ENCODE measurements around the gene PTGES3.
"Not testable (repeated sequence)": the region's sequence is repeated elsewhere in the genome, so short reads cannot be mapped to it uniquely, and the experiment has no call there.

The PTGES3 gene

DNA sequence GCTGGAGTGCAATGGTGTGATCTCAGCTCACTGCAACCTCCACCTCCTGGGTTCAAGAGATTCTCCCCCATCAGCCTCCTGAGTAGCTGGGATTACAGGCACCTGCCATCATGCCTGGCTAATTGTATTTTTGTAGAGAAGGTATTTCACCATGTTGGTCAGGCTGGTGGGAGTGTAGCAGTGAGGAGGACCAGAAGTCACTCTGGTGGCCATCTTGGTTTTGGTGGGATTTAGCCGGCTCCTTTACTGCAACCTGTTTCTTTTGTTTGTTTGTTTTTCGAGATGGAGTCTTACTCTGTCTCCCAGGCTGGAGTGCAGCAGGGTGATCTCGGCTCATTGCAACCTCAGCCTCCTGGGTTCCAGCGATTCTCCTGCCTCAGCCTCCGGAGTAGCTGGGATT, 16.4 kb upstream of the PTGES3 start:
- DNase-seq = not testable (repeated sequence)

DNA sequence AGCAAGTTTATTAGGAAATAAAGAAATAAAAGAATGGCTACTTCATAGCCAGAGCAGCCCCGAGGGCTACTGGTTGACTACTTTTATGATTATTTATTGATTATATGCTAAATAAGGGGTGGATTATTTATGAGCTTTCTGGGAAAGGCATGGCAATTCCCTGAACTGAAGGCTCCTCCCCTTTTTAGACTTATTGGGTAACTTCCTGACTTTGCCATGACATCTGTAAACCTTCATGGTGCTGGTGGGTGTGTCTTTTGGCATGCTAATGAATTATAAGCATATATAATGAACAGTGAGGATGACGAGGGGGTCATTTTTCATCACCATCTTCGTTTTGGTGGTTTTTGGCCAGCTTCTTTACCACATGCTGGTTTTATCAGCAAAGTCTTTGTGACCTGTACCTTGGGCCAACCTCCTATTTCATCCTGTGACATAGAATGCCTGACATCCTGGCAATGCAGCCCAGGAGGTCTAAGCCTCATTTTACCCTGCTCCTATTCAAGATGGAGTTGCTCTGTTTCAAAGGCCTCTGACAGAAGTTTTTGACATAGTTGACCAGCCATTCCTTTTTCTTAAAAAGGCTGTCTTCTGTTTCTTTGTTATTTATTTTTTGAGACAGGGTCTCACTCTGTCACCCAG, 11.1 kb upstream of the PTGES3 start:
- no peak for DNase-seq

DNA sequence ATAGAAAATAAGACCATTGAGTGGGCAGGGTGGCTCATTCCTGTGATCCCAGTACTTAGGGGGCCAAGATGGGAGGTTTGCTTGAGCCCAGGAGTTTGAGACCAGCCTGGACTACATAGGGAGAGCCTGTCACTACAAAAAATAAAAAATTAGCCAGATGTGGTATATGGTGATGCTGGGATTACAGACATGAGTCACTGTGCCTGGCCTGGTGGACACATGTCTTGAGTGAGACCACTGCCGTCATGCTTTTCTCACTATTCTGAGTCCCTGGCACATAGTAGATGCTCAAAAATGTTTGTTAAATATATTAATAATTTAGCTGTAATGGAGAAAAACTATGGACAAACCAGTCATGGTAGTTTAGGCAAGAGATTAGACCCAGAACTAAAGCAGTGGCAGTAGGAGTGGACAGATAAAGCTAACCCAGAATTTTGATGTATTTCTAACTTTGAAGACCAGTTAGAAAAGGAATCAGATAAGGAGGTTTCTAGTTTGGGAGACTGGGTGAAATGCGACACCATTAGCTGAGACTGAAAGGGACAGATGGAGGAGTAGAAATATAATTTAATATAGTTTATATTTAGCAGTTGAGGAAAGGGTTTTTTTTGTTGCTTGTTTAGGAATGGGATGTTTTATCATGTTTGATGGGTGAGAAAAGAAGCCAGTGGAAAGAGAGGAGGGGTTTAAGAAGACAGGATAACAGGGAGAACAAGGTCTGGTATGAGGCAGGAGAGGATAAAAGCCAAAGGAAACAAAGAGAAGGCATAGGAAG, 7.4 kb upstream of the PTGES3 start:
- DNase-seq = no peak

DNA sequence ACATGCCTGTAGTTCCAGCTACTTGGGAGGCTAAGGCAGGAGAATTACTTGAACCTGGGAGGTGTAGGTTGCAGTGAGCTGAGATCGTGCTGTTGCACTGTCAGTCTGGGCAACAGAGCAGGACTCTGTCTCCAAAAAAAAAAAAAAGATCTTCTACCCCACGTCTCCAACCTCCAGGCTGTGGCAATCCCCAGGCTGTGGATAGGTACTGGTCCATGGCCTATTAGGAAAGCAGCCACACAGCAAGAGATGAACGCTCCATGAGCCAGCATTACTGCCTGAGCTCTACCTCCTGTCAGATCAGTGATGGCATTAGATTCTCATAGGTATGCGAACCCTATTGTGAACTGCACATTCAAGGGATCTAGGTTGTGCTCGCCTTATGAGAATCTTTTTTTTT, 6.1 kb upstream of the PTGES3 start:
- DNase-seq = no peak

DNA sequence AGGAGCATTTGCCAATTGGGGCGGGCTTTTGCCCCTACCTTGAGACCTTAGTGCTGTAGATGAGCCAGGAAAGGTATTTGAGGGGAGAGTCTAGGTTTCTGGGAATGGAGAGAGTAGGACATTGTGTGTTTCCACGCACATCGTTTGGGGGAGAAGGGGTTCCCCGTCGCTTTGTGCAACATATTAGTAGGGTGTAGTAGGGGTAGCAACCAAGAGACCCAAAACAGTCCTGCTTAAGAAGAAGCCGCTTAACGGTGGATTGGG, 694 bp upstream of the PTGES3 start:
- no peak for DNase-seq

DNA sequence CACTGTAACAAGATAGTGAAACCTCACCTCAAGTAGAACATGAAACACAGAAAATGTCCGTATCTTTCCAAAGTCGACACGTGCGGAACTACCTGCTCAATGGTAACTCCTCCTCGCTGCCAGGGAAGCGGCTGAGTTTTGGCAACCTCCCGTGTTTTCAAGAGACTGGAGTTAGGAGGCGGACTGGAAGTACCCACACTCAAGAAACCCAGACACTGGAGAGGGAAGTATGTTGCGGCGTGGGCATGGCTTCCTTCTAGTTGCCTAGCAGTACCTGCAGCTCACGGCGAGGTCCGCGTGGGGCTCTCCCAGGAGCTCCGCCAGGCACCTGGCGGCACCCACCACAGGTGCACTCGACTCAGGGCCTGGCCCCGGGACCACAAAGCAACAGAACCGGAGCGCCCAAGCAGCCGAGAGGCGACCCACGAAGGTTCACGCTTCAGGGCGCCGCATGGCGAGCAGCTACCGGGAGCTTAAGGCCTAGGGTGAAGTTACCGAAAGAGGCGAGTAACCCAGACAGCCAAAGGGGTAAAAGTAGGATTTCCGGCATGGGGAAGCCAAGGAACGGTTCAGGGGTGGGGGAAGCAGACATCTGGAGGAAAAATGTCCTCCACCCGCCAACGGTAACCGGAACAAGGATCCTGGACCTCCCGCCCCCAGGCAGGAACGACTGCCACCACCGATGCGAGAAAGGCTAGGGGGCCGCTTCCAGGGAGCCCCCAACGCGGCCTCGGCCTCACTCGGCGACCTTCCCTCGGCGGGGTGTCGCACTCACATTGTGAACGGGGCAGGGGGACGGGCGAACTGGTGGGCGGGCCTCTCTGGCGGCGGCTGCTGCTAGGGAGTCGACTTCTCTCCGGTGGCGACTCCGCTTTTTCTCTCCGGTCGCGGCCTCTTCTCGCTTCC, 608 bp downstream of the PTGES3 start:
- DNase-seq = peak; percentile 46

DNA sequence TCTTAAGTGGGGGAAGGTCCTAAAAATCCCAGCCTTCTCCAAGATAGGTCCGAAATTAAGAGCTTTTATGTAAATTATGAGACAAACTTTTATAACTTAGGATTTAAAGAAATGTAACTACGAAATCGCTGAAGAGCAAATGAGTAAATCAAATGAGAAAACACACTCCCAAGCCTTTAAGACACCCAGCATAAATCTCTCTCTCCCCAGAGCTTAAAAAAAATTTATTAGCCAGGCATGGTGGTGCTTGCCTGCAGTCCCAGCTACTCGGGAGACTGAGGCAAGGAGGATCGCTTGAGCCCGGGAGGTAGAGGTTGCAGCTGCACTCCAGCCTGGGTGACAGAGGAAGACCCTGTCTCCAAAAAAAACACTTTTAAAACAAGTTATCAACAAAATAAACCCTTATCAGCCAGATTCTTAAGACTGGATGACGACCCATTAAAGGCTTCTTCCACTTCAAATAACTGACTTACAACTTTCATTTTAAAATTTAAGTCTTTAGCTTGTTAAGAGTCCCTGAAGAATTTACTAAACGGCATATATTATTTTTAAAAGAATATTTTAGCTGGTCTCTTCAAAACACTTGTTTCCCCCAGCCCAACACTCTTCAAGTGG, 3.2 kb downstream of the PTGES3 start:
- DNase-seq = no peak

DNA sequence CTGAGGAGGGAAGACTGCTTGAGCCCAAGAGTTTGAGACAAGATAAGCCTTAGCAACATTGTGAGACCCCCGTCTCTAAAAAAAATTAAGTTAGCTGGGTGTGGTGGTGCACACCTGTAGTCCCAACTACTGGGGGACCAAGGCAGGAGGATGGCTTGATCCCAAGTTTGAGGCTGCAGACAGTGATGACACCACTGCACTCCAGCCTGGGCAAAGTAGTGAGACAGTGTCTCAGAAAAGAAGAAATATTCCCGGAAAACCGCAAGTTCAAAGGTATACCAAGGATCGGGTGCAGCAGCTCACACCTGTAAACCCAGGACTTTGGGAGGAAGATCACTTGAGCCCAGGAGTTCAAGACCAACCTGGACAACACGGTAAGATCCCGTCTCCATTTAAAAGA, 5.8 kb downstream of the PTGES3 start:
- DNase-seq = no peak

DNA sequence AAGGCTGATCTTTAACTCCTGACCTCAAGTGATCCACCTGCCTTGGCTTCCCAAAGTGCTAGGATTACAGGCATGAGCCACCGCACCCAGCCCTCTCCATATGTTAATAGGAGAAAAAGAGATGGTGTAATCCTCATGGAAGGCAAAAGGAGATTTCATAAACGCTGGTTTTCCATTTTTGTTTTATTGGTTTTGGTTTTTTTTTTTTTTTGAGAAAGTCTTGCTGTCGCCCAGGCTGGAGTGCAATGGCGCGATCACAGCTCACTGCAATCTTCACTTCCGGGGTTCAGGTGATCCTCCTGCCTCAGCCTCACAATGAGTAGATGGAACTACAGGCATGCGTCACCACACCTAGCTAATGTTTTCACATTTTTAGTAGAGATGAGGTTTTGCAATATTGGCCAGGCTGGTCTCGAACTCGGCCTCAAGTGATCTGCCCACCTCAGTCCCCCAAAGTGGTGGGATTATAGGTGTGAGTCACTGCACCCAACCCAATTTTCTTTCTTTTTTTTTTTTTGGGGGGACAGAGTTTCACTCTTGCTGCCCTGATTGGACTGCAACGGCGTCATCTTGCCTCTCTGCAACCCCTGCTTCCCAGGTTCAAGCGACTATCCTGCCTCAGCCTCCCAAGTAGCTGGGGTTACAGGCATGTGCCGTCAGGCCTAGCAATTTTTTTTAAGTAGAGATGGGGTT, 8.1 kb downstream of the PTGES3 start:
- no peak for DNase-seq

DNA sequence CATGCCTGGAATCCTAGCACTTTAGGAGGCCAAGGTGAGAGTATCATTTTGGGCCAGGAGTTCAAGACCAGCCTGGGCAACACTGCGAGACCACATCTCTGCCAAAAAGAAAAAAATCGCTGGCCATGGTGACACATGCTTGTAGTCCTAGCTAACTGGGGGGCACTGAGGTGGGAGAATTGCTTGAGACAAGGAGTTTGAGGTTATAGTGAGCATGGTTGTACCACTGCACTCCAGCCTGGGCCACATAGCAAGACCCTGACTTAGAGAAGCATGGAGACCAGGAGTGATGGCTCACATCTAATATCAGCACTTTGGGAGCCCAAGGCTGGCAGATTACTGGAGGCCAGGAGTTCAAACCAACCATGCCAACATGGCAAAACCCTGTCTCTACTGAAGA, 9.2 kb downstream of the PTGES3 start:
- no peak for DNase-seq

DNA sequence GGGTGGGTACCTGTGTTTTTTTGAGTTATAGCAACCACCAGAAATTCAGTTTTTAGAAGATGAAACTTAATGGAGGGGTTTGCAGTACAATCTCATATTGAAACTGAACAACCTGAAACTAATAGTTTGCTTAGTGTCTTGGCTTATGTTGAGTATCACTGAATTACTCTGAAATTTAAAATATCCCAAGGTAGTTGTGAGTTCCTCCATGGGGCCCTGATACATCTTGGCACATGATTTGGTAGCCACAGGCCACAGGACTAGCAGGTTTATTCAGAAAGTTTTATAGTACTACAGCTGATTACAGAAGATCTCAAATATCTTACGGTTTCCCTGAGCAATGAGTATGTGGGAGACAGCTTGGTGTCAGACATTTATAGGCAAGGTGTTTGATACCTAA, 10.4 kb downstream of the PTGES3 start:
- no peak for DNase-seq

DNA sequence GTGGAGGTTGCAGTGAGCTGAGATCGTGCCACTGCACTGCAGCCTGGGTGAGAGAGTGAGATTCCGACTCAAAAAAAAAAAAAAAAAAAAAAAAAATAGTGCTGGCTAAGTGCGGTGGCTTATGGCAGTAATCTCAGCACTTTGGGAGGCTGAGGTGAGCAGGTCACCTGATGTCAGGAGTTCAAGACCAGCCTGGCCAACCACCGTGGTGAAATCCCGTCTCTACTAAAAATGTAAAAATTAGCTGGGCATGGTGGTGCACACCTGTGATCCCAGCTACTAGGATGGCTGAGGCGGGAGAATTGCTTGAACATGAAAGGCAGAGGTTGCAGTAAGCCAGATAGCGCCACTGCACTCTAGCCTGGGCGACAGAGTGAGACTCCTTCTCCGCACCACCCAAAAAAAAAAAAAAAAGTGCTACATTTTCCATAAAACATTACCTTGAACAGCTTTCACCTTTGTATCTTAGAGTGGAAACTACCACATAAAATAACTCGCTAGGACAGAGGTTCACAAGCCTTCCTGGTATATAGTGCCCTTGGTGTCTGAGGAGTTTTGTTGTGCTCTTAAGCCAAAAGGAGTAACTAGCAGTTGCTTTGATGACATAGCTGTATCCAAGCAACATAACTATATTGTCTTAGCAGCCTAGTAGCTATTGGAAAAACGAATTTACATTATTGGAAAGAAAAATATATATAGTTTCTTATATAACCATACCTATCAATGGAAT, 11.1 kb downstream of the PTGES3 start:
- no peak for DNase-seq

DNA sequence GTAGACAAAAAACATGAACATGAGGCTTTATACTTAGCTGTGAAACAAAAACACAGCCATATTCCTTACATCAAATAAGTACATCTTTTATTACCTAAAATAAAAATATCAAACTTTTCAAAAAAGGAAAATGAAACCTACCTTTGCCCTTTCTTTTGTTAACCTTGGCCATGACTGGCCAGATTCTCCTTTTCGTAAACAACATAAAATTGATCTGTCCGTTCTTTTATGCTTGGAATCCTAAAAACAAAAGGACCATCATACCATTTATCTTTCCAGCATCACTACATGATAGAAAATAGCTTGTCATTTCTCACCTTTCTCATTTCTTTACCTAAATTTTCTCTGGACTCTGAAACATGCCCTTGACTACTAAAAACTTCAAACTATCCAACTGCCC, 16.5 kb downstream of the PTGES3 start:
- no peak for DNase-seq

DNA sequence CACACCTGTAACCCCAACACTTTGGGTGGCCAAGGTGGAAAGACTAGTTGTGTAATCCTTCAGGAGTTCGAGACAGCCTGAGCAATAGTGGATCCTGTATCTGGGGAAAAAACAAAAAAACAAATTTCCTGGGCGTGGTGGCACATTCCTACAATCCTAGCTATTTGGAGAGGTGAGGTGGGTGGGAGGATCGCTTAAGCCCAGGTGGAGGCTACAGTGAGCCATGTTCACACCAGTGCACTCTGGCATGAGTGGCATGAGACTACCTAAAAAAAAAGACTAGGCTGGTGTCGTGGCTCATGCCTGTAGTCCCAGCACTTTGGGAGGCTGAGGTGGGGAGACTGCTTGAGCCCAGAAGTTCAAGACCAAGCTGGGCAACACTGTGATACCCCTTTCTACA, 17.2 kb downstream of the PTGES3 start:
- DNase-seq = no peak

DNA sequence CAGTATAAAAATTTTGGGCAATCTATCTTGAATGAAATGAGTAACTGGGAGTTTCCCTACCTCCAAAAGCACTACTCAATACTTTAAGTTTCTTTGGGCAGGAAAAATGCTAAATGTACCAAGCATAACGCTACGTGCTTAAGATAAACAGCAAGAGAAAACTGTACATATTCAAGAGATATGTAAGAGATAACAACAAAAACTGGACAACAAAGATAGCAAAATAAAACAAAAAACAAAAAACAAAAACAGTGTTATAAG, 20.0 kb downstream of the PTGES3 start:
- no peak for DNase-seq

DNA sequence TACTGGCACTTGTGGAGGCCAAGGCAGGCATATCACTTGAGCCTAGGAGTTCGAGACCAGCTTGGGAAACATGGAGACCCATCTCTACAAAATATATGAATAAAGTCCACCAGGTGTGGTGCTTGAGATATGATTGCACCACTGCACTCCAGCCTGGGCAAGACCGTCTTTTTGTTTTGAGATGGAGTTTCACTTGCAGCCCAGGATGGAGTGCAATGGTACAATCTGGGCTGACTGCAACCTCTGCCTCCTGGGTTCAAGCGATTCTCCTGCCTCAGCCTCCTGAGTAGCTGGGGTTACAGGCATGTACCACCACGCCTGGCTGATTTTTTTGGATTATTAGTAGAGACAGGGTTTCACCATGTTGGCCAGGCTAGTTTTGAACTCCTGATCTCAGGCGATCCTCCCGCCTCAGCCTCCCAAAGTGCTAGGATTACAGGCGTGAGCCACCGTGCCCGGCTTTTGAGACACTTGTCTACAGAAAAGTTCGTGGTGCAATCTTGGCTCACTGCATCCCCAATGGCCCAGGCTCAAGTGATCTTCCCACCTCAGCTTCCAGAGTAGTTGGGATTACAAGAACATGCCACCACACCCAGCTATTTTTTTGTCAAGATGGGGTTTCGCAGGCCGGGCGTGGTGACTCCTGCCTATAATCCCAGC, 26.0 kb downstream of the PTGES3 start:
- DNase-seq = no peak

DNA sequence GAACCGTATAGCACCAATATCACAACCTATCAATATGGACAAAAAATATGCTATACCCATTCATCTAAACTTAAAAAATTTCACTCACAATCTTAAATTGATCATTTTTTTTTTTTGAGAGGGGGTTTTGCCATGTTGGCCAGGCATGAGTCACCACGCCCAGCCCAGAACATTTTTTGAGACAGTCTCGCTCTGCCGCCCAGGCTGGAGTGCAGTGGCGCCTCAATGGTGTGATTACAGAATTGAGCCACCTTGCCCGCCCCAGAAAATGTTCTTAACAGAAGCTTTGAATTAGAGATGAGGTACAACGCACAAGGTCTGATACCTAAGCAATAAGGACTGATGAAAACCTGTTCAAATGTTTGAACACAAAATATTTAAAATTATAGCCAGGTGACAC, 26.5 kb downstream of the PTGES3 start:
- DNase-seq = no peak

DNA sequence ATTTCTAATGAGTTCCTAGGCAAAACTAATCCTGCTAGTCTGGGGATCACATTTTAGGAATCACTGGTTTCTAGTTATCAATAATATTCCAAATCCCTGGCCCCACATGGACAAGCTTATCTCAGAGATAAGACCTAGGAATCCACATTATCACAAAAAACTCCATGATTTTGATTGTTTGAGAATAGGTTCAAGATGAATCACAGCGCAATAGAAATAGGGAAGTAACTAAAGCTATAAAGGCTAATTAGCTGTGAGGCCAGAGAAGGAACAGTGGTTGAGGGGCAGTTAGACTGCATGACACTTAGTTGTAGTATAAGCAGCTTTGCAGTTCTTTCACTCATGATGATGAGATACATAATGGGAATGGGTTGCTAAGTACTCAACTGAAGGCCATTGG, 29.2 kb downstream of the PTGES3 start:
- no peak for DNase-seq

DNA sequence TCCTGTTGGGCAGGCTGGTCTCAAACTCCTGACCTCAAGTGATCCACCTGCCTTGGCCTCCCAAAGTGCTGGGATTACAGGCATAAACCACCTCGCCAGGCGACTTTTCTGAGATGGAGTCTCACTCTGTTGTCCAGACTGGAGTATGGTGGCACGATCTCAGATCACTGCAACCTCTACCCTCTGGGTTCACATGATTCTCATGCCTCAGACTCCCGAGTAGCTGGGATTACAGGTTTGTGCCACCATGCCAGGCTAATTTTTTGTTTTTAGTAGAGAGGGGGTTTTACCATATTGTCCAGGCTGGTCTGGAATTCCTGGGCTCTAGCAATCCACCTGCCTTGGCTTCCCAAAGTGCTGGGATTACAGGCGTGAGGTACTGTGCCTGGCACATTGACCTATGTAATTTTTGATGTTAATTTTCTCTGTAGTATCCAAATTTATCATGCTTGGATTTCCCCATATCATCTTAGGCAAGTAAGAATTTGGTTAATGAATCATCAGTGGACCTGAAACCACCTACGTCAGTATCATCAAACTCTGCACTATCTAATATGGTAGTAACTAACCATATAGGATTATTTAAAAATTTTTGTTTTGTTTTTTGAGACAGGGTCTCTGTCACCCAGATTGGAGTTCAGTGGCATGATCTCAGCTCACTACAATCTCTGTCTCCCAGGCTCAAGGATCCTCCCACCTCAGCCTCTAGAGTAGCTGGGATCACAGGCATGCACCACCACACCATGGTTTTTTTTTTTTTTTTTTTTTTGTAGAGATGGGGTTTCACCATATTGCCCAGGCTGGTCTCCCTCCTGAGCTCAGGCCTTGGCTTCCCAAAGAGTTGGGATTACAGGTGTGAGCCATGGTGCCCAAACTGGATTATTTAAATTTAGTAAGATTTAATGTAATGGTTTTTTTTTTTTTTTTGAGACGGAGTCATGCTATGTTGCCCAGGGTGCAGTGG, 30.4 kb downstream of the PTGES3 start:
- DNase-seq = no peak

DNA sequence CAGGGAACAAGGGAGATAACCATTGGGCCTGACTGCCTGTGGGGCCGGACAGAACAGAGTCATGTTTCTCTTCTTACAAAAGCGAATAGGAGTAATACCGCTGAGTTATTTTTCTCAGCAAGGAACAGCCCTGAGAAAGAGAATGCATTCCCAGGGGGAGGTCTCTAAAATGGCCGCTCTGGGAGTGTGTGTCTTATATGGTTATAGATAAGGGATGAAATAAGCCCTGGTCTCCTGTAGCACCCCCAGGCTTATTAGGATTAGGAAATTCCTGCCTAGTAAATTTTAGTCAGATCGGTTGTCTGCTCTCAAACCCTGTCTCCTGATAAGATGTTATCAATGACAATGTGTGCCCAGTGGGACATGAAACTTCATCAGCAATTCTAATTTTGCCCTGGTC, 34.3 kb downstream of the PTGES3 start:
- not testable (repeated sequence) for DNase-seq

DNA sequence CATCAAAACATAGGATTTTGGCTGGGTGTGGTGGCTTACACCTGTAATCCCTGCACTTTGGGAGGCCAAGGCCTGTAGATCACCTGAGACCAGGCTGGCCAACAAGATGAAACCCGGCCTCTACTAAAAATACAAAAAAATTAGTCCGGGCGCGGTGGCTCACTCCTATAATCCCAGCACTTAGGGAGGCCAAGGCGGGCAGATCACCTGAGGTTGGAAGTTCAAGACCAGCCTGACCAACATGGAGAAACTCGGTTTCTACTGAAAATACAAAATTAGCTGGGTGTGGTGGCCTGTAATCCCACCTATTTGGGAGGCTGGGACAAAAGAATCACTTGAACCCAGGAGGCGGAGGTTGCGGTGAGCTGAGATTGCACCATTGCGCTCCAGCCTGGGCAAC, 40.1 kb downstream of the PTGES3 start:
- DNase-seq = not testable (repeated sequence)
